Stimulated activated CD8-positive, alpha-beta memory T cell treated with anti-CD3 and anti-CD28 coated beads, Interleukin-12 subunit alpha, Interleukin-12 subunit beta, amount 100 ng/mL, for 1 hour (primary cell): ENCODE results near the gene SLC13A3.

Source experiments
- DNase-seq: peaks from one replicate; pipeline ENCODE4 v3.0.0-alpha.2; 2020; ENCODE audit warnings: low read depth

The SLC13A3 gene

GRCh38 chr20:46635514-46636136, 15.6 kb downstream of the SLC13A3 start:
- DNase-seq = no peak

GRCh38 chr20:46634528-46634927, 16.7 kb downstream of the SLC13A3 start:
- DNase-seq = no peak

- DNase-seq = no peak
These were observed 19.3 kb downstream of the SLC13A3 start for GRCh38 chr20:46631874-46632446.

- no peak for DNase-seq
These were observed 19.9 kb downstream of the SLC13A3 start for GRCh38 chr20:46631212-46631869.

GRCh38 chr20:46630306-46630705, 21.0 kb downstream of the SLC13A3 start:
- no peak for DNase-seq

GRCh38 chr20:46629341-46629740, 21.9 kb downstream of the SLC13A3 start:
- DNase-seq = no peak

GRCh38 chr20:46627234-46627633, 24.0 kb downstream of the SLC13A3 start:
- no peak for DNase-seq

- DNase-seq = no peak
These were observed 24.5 kb downstream of the SLC13A3 start for GRCh38 chr20:46626758-46627157.

GRCh38 chr20:46625875-46626373, 25.3 kb downstream of the SLC13A3 start:
- no peak for DNase-seq

- no peak for DNase-seq
These were observed 26.3 kb downstream of the SLC13A3 start for GRCh38 chr20:46624946-46625345.

- no peak for DNase-seq
These were observed 29.1 kb downstream of the SLC13A3 start for GRCh38 chr20:46622165-46622564.

- DNase-seq = no peak
These were observed 29.8 kb downstream of the SLC13A3 start for GRCh38 chr20:46621492-46621891.

GRCh38 chr20:46619445-46619844, 31.8 kb downstream of the SLC13A3 start:
- DNase-seq = no peak

GRCh38 chr20:46618316-46619100, 32.8 kb downstream of the SLC13A3 start:
- no peak for DNase-seq

- no peak for DNase-seq
These were observed 36.8 kb downstream of the SLC13A3 start for GRCh38 chr20:46614503-46614902.

GRCh38 chr20:46610145-46610544, 41.1 kb downstream of the SLC13A3 start:
- DNase-seq = no peak

GRCh38 chr20:46609043-46609442, 42.2 kb downstream of the SLC13A3 start:
- DNase-seq = no peak

- DNase-seq = no peak
These were observed 43.3 kb downstream of the SLC13A3 start for GRCh38 chr20:46607849-46608497.

GRCh38 chr20:46607191-46607848, 43.9 kb downstream of the SLC13A3 start:
- DNase-seq = no peak

- no peak for DNase-seq
These were observed 44.5 kb downstream of the SLC13A3 start for GRCh38 chr20:46606817-46607190.

- DNase-seq = no peak
These were observed 45.1 kb downstream of the SLC13A3 start for GRCh38 chr20:46605978-46606816.
